ENCODE results near the gene NFIB.

- TF ChIP-seq ZNF33A (CRISPR knock-in tag; IDR thresholded peaks at IDR 0.05; ENCODE audit: borderline replicate concordance), result no peak
- no peak for TF ChIP-seq POLR2AphosphoS5 (IDR thresholded peaks at IDR 0.05; ENCODE audit: low read depth, low read length)
- TF ChIP-seq FIP1L1 (IDR thresholded peaks at IDR 0.05; ENCODE audit: borderline replicate concordance, insufficient read depth, low read depth, low read length), result no peak
- no peak for TF ChIP-seq PATZ1 (CRISPR knock-in tag; IDR thresholded peaks at IDR 0.05)
- no peak for TF ChIP-seq TBP (CRISPR knock-in tag; IDR thresholded peaks at IDR 0.05)
- no peak for TF ChIP-seq EZH2 (conservative IDR thresholded peaks at IDR 0.05; ENCODE audit: low read depth, low read length)
These were observed 36.2 kb downstream of the NFIB start for GRCh38 chr9:14277761-14278160.

All from HepG2 (cell line).